HCT116 (cell line): ENCODE measurements around the gene CNTNAP5. TPM values are rescaled to one million over a fixed set of nuclear protein-coding genes. Genes with fewer than 3 reads are reported as not detected.

Experiments used
- ATAC-seq: fragments of 200-7000 bp; cut with Tn5 transposase; 2 replicates; pipeline ENCODE4 v1.9.1; 2020; ENCODE audit warnings: mild to moderate bottlenecking, moderate library complexity
- BruUV-seq: library from RNA; stranded (reverse); fragments of 400-500 nt; replicated peaks from 2 replicates; lab custom pipeline; 2021; lab: Mats Ljungman, UMichigan
- CTCF ChIA-PET: fragments of 300-600 bp; sonication (Branson Sonifier 250); formaldehyde crosslinking; loops from one replicate; lab custom pipeline; 2021; ENCODE audit warnings: antibody characterized with exemption; lab: Charles Lee
- POLR2A ChIA-PET: fragments of 300-600, 350-600 bp; sonication (Branson Sonifier 250); formaldehyde crosslinking; loops from one replicate; lab custom pipeline; 2021; ENCODE audit warnings: antibody characterized with exemption; lab: Charles Lee
- RAD21 ChIA-PET, 2 experiments: fragments of 300-600 bp; sonication (Branson Sonifier 250); formaldehyde crosslinking; loops; one replicate each; lab custom pipeline; 2023; ENCODE audit warnings: low total read pairs in 2 of 2; ENCODE audit not compliant: uncharacterized antibody in 2 of 2, unreplicated experiment in 2 of 2, low non-redundant PET in 1 of 2; lab: Charles Lee
- DNase-seq: peaks from one replicate; pipeline ENCODE4 v3.0.0-alpha.2; 2010; ENCODE audit warnings: low read depth, low spot score
- H2AFZ ChIP-seq: fragments of 200-600 bp; shearing (Covaris generic), sonication (generic); 2 replicates; pipeline ENCODE4 v1.6.1; 2017; ENCODE audit warnings: low read depth, mixed run types, mixed read lengths, antibody characterized with exemption, low read length; ENCODE audit not compliant: poor library complexity, severe bottlenecking
- H3K27ac ChIP-seq: 2 replicates; pipeline ENCODE4 v1.5.1; 2012; ENCODE audit warnings: low read depth, low read length
- H3K27me3 ChIP-seq: fragments of 200-600 bp; sonication (generic); 2 replicates; pipeline ENCODE4 v1.6.1; 2016; ENCODE audit warnings: mixed run types, low read length, mixed read lengths; ENCODE audit not compliant: insufficient read depth
- H3K36me3 ChIP-seq, 2 experiments: fragments of 200-500 bp in 1 of 2; fragments of 200-600 bp in 1 of 2; sonication (Bioruptor generic) in 1 of 2; sonication (generic) in 1 of 2; 2 replicates each; pipeline versions ENCODE4 v1.5.1 to v1.6.1; 2014 to 2016; ENCODE audit warnings: low read length in 2 of 2, inconsistent platforms in 1 of 2, mixed read lengths in 1 of 2, mixed run types in 1 of 2; ENCODE audit not compliant: insufficient read depth in 2 of 2, control insufficient read depth in 1 of 2
- H3K4me1 ChIP-seq, 2 experiments: fragments of 200-600 bp in 1 of 2; sonication (generic) in 1 of 2; 2 replicates each; pipeline versions ENCODE4 v1.5.1 to v1.6.1; 2012 to 2017; ENCODE audit warnings: low read length in 2 of 2, inconsistent platforms in 1 of 2, mild to moderate bottlenecking in 1 of 2, mixed read lengths in 1 of 2, mixed run types in 1 of 2, moderate library complexity in 1 of 2; ENCODE audit not compliant: insufficient read depth in 2 of 2, control insufficient read depth in 1 of 2
- H3K4me2 ChIP-seq: fragments of 200-600 bp; sonication (generic); 2 replicates; pipeline ENCODE4 v1.6.1; 2017; ENCODE audit warnings: mixed run types, low read length, mixed read lengths
- H3K4me3 ChIP-seq, 2 experiments: fragments of 200-600 bp in 1 of 2; sonication (generic) in 1 of 2; replicated peaks in 1 of 2; 2 replicates each; pipeline ENCODE4 v1.5.1; 2011 to 2016; ENCODE audit warnings: low read length in 2 of 2, control low read depth in 1 of 2, low read depth in 1 of 2, mild to moderate bottlenecking in 1 of 2, mixed read lengths in 1 of 2, mixed run types in 1 of 2
- H3K79me2 ChIP-seq: fragments of 200-600 bp; sonication (generic); 2 replicates; pipeline ENCODE4 v1.6.1; 2017; ENCODE audit warnings: mild to moderate bottlenecking, mixed run types, low read length, moderate library complexity, mixed read lengths; ENCODE audit not compliant: insufficient read depth
- H3K9ac ChIP-seq: fragments of 200-600 bp; sonication (generic); 2 replicates; pipeline ENCODE4 v1.6.1; 2016; ENCODE audit warnings: low read length, mixed read lengths
- H3K9me2 ChIP-seq: fragments of 200-600 bp; sonication (generic), shearing (Covaris generic); 2 replicates; pipeline ENCODE4 v1.6.1; 2017; ENCODE audit warnings: mixed run types, mild to moderate bottlenecking, moderate library complexity; ENCODE audit not compliant: insufficient read depth
- H3K9me3 ChIP-seq, 2 experiments: fragments of 200-500 bp in 1 of 2; fragments of 200-600 bp in 1 of 2; sonication (Bioruptor generic) in 1 of 2; sonication (generic) in 1 of 2; 2 replicates each; pipeline ENCODE4 v1.6.1; 2014 to 2017; ENCODE audit warnings: low read length in 2 of 2, mixed read lengths in 2 of 2, inconsistent platforms in 1 of 2, low read depth in 1 of 2, mild to moderate bottlenecking in 1 of 2, mixed run types in 1 of 2, moderate library complexity in 1 of 2; ENCODE audit not compliant: control insufficient read depth in 1 of 2, insufficient read depth in 1 of 2
- H4K20me1 ChIP-seq: fragments of 200-600 bp; sonication (generic), shearing (Covaris generic); 2 replicates; pipeline ENCODE4 v1.6.1; 2017; ENCODE audit warnings: mixed run types, mild to moderate bottlenecking, moderate library complexity; ENCODE audit not compliant: insufficient read depth
- ATF3 ChIP-seq: IDR thresholded peaks from 2 replicates; pipeline ENCODE4 v1.6.1; 2012
- EZH2 ChIP-seq: fragments of 200-600 bp; sonication (generic); IDR thresholded peaks from 2 replicates; pipeline ENCODE4 v1.6.1; 2017; ENCODE audit warnings: antibody characterized with exemption, mixed run types
- SP1 ChIP-seq: IDR thresholded peaks from 2 replicates; pipeline ENCODE4 v1.6.1; 2012; ENCODE audit warnings: low read depth
- SRF ChIP-seq: IDR thresholded peaks from 2 replicates; pipeline ENCODE4 v1.6.1; 2012; ENCODE audit warnings: low read depth
- YY1 ChIP-seq: IDR thresholded peaks from 2 replicates; pipeline ENCODE4 v1.6.1; 2011; ENCODE audit warnings: low read length, low read depth, moderate library complexity, mild to moderate bottlenecking; ENCODE audit not compliant: insufficient replicate concordance; ENCODE audit errors: extremely low read depth
- ZNF274 ChIP-seq: fragments of 200-500 bp; sonication (Bioruptor generic); IDR thresholded peaks from 2 replicates; pipeline ENCODE4 v1.6.1; 2014; ENCODE audit warnings: mild to moderate bottlenecking, low read depth, low read length, inconsistent platforms
- intact Hi-C: fragments of 100-400 bp; cut with micrococcal nuclease; formaldehyde crosslinking; loops from 2 replicates; pipeline ENCODE4 v1.10.0; 2022
- total RNA-seq: library from RNA; stranded (reverse); gene quantifications from one replicate; pipeline ENCODE4 v1.2.1, GENCODE V29; 2021; ENCODE audit not compliant: unreplicated experiment
- TF ChIP-seq, protein P1 (sequence below), 3 experiments: fragments of 200-600 bp in 1 of 3; sonication (generic) in 1 of 3; IDR thresholded peaks in 2 of 3; conservative IDR thresholded peaks in 1 of 3; 2 replicates each; pipeline ENCODE4 v1.5.1; 2012 to 2017; ENCODE audit warnings: low read depth in 2 of 3, low read length in 2 of 3, antibody characterized with exemption in 1 of 3, borderline replicate concordance in 1 of 3, control low read depth in 1 of 3, mild to moderate bottlenecking in 1 of 3, mixed read lengths in 1 of 3, mixed run types in 1 of 3, moderate library complexity in 1 of 3; ENCODE audit not compliant: insufficient read depth in 1 of 3

Gene CNTNAP5
- total RNA-seq, 1 experiment from 2014 or later, result not detected

- RAD21 ChIA-PET, result no interaction called here
- no peak overlapping the region for H3K4me2 ChIP-seq
These were observed 20.8 kb downstream of the CNTNAP5 start for GRCh38 chr2:124045894-124046293.

DNA sequence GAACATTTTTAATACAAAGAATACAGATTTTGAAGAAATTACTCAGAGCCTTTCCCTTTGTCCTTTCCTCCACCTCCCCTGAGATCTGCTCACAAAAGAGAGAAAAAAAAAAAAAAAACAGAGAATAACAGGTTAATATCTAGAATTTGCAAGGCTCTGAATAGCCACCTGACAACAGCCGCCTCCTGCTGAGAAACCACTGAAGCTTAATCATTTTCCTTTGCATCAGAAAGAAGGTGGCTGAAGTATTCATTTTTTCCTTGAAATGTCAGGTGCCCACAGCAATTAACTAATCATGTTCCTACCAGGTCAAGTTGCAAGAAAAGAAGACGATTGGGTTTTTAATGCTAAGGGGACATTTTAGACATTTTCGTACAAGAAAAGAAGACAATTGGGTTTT, 21.2 kb downstream of the CNTNAP5 start:
- CTCF ChIA-PET, result no interaction called here
- no peaks in the 10 kb centered on the region for H4K20me1 ChIP-seq
- ATAC-seq (no peak), DNase-seq (no peak)
- no peak overlapping the region for H3K4me2 ChIP-seq
- RAD21 ChIA-PET, result no interaction called here
- no peak overlapping the region for H2AFZ ChIP-seq
- intact Hi-C loops, result no loop called here
- POLR2A ChIA-PET, result no interaction called here
- H3K9ac ChIP-seq, result no peak overlapping the region
- H3K27ac ChIP-seq, result no peak overlapping the region
- no peaks in the 10 kb centered on the region for H3K36me3 ChIP-seq
- H3K4me3 ChIP-seq, result no peak overlapping the region
- peaks cover 5 to 17% of the 10 kb centered on the region in 2 experiments; a peak in 2 of 4 replicates for H3K9me3 ChIP-seq
- no TSS peak for BruUV-seq
- TF ChIP-seq, protein P1, sequence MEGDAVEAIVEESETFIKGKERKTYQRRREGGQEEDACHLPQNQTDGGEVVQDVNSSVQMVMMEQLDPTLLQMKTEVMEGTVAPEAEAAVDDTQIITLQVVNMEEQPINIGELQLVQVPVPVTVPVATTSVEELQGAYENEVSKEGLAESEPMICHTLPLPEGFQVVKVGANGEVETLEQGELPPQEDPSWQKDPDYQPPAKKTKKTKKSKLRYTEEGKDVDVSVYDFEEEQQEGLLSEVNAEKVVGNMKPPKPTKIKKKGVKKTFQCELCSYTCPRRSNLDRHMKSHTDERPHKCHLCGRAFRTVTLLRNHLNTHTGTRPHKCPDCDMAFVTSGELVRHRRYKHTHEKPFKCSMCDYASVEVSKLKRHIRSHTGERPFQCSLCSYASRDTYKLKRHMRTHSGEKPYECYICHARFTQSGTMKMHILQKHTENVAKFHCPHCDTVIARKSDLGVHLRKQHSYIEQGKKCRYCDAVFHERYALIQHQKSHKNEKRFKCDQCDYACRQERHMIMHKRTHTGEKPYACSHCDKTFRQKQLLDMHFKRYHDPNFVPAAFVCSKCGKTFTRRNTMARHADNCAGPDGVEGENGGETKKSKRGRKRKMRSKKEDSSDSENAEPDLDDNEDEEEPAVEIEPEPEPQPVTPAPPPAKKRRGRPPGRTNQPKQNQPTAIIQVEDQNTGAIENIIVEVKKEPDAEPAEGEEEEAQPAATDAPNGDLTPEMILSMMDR (IDR thresholded peaks at IDR 0.05 in 2 of 3, conservative IDR thresholded peaks at IDR 0.05 in 1 of 3; ENCODE audit: borderline replicate concordance in 1 of 3, insufficient read depth in 1 of 3, low read depth in 2 of 3, low read length in 2 of 3), result no peak
- TF ChIP-seq ATF3, result no peak
- TF ChIP-seq EZH2, result no peak
- no peak for TF ChIP-seq ZNF274
- no peaks in the 10 kb centered on the region for H3K4me1 ChIP-seq
- H3K27me3 ChIP-seq, result no peaks in the 10 kb centered on the region
- no peaks in the 10 kb centered on the region for H3K79me2 ChIP-seq
- H3K9me2 ChIP-seq, result no peaks in the 10 kb centered on the region

More at GRCh38 chr2:124045894-124046293, 20.8 kb downstream of the CNTNAP5 start:
- intact Hi-C loops, result no loop called here
- H3K9ac ChIP-seq, result no peak overlapping the region
- H3K9me2 ChIP-seq, result no peaks in the 10 kb centered on the region
- no peak overlapping the region for H2AFZ ChIP-seq
- H3K4me1 ChIP-seq, result no peaks in the 10 kb centered on the region
- CTCF ChIA-PET, result no interaction called here
- no peak overlapping the region for H3K4me3 ChIP-seq
- H3K27me3 ChIP-seq, result no peaks in the 10 kb centered on the region
- H4K20me1 ChIP-seq, result no peaks in the 10 kb centered on the region
- POLR2A ChIA-PET, result no interaction called here
- TF ChIP-seq YY1 (no peak), SP1 (no peak), SRF (no peak)
- no peak overlapping the region for H3K27ac ChIP-seq
- no TSS peak for BruUV-seq
- DNase-seq, result no peak
- H3K36me3 ChIP-seq, result no peaks in the 10 kb centered on the region
- peaks cover 8 to 16% of the 10 kb centered on the region in 2 experiments; a peak in 2 of 4 replicates for H3K9me3 ChIP-seq
- ATAC-seq, result no peak
- no peaks in the 10 kb centered on the region for H3K79me2 ChIP-seq
